HG02588 (cell line): ENCODE results near the gene COQ4.

Experiments used
- ATAC-seq: cut with Tn5 transposase; IDR thresholded peaks from one replicate; pipeline ENCODE4 v1.9.1; 2021; ENCODE audit warnings: mild to moderate bottlenecking, moderate library complexity; ENCODE audit not compliant: unreplicated experiment

The COQ4 gene

DNA sequence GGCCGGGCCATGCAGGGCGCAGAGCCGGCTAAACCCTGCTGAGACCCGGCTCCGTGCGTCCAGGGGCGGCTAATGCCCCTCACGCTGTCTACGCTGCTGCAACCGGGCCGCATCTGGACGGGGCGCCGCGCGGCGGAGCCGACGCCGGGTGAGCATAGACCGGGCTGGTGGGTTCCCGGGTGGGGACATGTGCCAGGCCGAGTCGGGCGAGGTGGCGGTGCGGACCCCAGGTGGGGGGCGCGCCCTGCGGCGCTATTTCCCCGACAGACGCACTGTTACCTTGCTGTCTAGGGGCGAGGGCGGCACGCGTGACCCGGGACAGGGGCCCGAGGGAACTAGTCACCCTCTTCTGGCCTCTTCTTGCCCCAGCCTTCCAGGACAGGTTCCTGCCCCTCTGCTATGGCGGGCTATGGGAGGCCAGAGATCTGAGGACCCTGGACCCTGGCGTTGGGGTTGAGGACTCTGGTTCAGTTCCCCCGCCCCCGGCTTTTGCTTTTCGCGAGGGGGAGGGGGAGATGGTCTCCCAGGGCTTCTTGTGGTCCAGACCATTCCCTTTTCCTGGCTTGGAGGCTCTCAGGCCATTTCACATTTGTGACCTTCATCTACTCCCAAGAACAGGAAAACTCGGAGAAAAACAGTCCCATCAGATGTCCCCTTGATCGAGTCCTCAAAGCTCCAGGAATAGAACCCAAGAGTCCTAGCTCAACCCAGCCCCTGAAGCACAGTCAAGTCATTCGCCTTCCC is 18.2 kb downstream of the COQ4 start:
- peak; percentile 3 for ATAC-seq

- no peak for ATAC-seq
Observed at GRCh38 chr9:128341435-128341849, 18.8 kb downstream of the COQ4 start.

- no peak for ATAC-seq
Observed at GRCh38 chr9:128342971-128343680, 20.5 kb downstream of the COQ4 start.

DNA sequence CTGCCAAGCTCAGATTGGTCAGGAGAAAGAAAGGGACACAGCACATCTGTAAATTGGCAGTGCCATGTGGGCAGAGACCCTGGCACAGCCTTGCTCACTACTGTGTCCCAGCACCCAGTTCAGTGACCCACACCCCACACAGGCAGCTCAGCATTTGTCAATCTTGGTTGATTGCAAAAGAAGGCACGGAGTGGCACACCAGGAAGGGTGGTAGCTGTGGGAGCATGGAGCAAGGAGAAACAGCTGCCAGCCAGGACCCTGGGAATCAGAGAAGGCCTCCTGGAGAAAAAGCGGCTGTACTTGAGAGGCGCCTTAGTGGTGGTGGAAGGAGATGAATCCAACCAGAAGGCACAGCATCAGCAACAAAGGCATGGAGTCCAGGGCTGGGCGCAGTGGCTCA is 21.2 kb downstream of the COQ4 start:
- ATAC-seq, result no peak

GRCh38 chr9:128344931-128345605 is 22.4 kb downstream of the COQ4 start:
- ATAC-seq, result no peak

- ATAC-seq, result no peak
Observed at GRCh38 chr9:128349125-128349524, 26.5 kb downstream of the COQ4 start.

DNA sequence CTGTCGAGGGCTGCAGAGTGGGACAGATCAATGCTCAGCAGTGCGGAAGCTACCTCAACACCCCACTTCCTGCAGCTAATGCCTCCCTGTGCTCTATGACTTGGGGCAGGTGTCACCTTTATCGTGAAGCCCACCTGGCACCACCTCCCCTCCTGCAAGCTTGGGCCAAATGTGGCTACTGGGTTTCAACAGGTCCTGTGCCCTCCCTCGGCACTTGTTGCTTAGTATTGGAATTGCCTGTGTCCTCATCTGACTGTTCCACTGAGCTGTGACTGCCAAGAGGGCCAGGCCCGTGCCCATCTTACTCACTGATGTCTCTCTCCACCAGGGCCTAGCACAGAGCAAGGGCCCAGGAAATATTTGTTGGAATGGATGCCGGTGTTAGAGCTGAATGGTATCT is 27.1 kb downstream of the COQ4 start:
- ATAC-seq, result no peak

DNA sequence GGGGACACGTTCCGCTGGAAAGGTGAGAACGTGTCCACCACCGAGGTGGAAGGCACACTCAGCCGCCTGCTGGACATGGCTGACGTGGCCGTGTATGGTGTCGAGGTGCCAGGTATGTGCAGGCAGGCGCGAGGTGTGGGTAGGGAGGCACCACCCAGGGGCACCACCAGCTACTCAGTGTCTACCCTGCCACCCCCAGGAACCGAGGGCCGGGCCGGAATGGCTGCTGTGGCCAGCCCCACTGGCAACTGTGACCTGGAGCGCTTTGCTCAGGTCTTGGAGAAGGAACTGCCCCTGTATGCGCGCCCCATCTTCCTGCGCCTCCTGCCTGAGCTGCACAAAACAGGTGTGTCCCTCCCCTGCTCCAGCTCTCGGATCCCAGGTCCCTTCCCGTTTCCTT is 32.8 kb downstream of the COQ4 start:
- no peak for ATAC-seq

DNA sequence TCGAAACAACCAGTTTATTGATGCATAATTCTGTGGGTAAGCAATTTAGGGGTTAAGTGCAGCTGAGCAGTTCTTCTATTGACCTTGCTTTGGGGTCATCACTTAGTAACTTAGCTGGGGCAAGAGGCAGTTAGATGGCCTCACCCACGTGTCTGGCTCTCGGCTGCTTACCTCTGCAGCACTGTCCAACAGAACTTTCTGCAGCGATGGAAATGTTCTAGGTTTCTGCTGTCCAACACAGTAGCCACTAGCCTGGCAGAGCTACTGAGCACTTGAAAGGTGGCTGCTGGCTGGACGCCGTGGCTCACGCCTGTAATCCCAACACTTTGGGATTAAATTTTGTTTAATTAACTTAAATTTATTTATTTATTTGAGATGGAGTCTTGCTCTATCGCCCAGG is 35.5 kb downstream of the COQ4 start:
- ATAC-seq, result no peak

DNA sequence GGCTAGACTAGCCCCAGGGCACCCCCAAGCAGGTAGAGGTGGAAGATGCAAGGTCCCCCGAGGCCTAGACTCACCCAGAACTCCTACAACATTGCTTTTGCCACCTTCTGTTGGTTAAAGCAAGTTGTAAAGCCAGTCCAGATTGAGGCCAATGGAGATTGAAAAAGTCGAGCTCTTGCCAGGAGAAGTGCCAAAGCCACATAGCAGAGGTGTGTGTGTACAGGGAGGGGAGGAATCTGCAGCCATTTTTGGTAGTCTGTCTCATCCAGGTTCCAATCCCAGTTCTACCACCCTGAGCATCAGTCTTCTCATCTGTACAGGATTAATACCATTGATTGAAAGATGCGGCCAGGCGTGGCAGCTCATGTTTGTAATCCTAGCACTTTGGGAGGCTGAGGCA is 36.2 kb downstream of the COQ4 start:
- no peak for ATAC-seq

- no peak for ATAC-seq
Observed at GRCh38 chr9:128360826-128361225, 38.2 kb downstream of the COQ4 start.

DNA sequence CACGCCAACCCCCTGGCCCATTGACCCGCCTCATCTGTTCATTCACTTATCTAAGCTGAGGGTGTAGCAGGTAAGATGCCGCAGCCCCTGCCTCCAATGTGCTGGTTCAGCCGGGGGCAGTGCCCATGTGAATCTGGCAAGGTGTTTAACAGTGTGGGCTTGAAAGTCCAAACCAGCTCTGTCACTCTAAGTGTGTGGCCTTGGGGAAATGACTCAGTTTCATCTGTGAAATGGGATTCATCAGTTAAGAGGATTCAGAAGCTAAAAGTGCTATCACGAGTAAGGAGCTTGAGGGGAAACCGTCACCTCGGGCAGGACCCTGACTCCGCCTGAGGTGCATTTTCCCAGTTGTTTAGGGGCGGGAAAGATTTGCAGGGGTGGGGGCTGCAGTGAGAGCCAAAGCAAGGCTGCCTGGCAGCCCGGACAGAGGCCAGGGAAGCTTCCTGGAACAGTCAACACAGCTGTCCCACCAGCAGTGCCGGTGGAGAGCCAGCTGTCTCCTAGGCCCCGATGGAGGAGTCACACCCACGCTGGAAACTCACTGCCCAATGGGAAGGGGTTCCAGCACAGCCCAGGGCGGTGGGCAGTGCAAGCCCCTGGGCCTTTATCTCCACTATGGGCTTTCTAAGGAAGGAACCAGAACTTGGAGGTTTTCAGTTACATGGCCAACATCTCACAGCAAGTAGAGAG is 38.8 kb downstream of the COQ4 start:
- ATAC-seq, result no peak

GRCh38 chr9:128361986-128362646 is 39.5 kb downstream of the COQ4 start:
- peak; percentile 61 for ATAC-seq

DNA sequence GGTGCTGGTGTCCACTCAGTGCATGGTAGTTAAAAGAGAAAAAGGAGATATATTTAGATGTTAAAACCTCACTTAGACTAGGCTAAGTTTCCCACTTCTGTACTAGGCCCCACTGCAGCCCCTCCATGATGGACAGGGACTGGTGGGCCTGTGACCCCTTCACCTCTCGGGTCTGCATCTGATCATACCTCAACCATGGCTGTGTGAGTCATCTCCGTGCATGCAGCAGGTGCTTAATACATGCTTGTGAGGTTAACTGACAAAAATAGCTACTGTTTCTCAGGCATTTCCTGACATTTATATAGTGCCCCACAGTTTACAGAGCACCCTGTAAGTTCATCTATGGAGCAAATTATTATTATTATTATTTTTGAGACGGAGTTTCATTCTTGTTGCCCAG is 40.1 kb downstream of the COQ4 start:
- no peak for ATAC-seq

- no peak for ATAC-seq
Observed at GRCh38 chr9:128365525-128365924, 42.9 kb downstream of the COQ4 start.

DNA sequence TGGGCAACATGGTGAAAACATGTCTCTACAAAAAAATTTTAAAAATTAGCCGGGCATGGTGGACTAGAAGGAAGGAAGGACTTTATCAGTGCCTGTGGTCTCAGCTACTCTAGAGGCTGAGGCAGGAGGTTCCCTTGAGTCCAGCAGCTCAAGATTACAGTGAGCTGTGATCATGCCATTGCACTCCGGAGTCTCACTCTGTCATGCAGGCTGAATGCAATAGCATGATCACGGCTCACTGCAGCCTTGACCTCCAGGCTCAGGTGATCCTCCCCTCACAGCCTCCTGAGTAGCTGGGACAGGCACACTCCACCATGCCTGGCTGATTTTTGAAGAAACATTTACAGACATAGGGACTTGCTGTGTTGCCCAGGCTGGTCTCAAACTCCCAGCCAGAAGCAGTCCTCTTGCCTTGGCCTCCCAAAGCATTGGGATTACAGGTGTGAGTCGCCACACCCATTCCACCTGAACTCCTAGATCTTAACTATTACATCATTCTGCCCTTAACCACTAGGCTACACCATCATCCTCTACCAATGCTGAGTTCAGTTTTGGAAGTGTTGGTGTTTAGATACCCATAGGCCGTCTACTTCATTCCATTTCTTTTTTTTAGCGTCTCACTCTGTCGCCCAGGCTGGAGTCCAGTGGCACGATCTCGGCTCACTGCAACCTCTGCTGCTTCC is 46.5 kb downstream of the COQ4 start:
- no peak for ATAC-seq

GRCh38 chr9:128370367-128370751 is 47.7 kb downstream of the COQ4 start:
- ATAC-seq, result no peak

GRCh38 chr9:128370752-128371629 is 48.4 kb downstream of the COQ4 start, which contains the start of gene URM1:
URM1 (plus strand) TSS chr9:128371374; CDS start chr9:128371381, 7 bp downstream.
- peak; percentile 81 for ATAC-seq

DNA sequence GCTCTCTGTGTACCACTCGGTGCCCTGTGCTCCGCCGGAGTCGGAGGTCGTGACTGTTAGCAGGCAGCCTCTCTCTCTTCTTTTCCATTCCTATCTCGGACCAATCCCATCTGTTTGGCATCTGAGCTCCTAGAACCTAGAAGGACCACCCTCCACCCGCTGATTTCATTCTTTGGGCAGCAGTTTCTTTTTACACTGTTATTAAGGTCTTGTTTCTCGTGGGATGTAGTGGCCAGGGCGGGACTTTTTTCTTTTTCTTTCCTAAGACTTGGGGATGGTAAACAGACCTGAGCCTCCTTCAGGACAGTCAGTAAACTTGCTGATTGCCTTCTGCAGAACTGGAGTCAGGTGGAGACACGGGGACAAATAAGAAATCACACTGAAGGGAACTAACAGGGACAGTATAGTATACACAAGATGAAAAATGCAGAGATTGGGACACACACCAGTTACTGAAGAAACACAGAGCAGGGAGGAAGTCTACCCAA is 49.0 kb downstream of the COQ4 start:
- ATAC-seq, result no peak
